ENCODE measurements around the gene TRIM72.

Gene TRIM72

DNA sequence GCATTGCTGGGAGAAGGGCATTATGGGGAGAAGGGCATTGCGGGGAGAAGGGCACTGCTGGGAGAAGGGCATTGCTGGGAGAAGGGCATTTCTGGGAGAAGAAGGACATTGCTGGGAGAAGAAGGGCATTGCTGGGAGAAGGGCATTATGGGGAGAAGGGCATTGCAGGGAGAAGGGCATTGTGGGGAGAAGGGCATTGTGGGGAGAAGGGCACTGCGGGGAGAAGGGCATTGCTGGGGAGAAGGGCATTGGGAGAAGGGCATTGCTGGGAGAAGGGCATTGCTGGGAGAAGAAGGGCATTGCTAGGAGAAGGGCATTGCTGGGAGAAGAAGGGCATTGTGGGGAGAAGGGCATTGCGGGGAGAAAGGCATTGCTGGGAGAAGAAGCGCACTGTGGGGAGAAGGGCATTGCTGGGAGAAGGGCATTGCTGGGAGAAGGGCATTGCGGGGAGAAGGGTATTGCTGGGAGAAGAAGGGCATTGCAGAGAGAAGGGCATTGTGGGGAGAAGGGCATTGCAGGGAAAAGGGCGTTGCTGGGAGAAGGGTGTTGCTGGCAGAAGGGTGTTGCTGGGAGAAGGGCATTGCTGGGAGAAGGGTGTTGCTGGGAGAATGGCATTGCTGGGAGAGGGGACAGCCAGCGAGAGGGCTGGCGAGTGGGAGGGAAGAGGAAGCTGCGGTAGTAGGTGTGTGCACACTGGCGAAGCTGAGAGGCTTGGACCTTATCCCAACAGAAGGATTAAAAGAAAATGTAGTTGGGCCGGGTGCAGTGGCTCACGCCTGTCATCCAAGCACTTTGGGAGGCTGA, 7.6 kb downstream of the TRIM72 start:
- Histone ChIP-seq H3K4me1 (ENCODE audit: low read length) (no peaks in the 10 kb centered on the region), H3K27ac (ENCODE audit: low read length) (no peak overlapping the region), H3K9ac (ENCODE audit: low read length) (no peak overlapping the region), H4K20me1 (ENCODE audit: insufficient read depth, low read length) (no peaks in the 10 kb centered on the region), H3K4me2 (ENCODE audit: low read length) (no peak overlapping the region), H2AFZ (ENCODE audit: low read depth, low read length) (no peak overlapping the region), H3K79me2 (ENCODE audit: low read length) (no peaks in the 10 kb centered on the region), H3K36me3 (replicated peaks; ENCODE audit: low read depth, low read length) (no peaks in the 10 kb centered on the region), H3K27me3 (ENCODE audit: low read depth, low read length) (no peaks in the 10 kb centered on the region), H3K9me3 (ENCODE audit: insufficient read depth, low read length) (no peaks in the 10 kb centered on the region), H3K4me3 (ENCODE audit: low read length) (no peak overlapping the region)
- no peak for TF ChIP-seq EZH2phosphoT487 (IDR thresholded peaks at IDR 0.05; ENCODE audit: low read depth)
- TF ChIP-seq, protein P1, sequence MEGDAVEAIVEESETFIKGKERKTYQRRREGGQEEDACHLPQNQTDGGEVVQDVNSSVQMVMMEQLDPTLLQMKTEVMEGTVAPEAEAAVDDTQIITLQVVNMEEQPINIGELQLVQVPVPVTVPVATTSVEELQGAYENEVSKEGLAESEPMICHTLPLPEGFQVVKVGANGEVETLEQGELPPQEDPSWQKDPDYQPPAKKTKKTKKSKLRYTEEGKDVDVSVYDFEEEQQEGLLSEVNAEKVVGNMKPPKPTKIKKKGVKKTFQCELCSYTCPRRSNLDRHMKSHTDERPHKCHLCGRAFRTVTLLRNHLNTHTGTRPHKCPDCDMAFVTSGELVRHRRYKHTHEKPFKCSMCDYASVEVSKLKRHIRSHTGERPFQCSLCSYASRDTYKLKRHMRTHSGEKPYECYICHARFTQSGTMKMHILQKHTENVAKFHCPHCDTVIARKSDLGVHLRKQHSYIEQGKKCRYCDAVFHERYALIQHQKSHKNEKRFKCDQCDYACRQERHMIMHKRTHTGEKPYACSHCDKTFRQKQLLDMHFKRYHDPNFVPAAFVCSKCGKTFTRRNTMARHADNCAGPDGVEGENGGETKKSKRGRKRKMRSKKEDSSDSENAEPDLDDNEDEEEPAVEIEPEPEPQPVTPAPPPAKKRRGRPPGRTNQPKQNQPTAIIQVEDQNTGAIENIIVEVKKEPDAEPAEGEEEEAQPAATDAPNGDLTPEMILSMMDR (IDR thresholded peaks at IDR 0.05; ENCODE audit: low read depth, low read length), result no peak

DNA sequence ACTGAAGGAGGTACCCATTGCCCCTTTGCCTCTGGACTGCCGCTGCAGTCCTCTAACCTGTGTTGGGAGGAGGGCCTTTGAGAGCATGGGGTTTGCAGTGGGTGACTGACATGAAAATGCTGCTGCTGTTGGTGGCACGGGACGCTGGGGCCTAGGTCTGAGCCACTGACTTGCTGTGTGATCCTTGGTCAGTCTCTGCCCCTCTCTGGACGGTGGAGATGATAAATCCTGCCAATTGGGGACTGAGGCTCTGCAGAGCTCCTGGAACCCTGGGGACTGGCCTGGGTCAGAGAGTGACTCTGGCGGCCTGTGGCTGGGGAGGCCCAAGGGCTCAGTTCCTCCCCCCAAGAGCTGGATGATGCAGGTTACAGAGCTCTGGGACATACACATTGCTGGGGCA, 9.1 kb downstream of the TRIM72 start:
- no peak overlapping the region for H2AFZ ChIP-seq (ENCODE audit: low read depth, low read length)
- H4K20me1 ChIP-seq (ENCODE audit: insufficient read depth, low read length), result no peaks in the 10 kb centered on the region
- H3K36me3 ChIP-seq (replicated peaks; ENCODE audit: low read depth, low read length), result no peaks in the 10 kb centered on the region
- no peak overlapping the region for H3K9ac ChIP-seq (ENCODE audit: low read length)
- no peak overlapping the region for H3K4me3 ChIP-seq (ENCODE audit: low read length)
- no peaks in the 10 kb centered on the region for H3K79me2 ChIP-seq (ENCODE audit: low read length)
- no peaks in the 10 kb centered on the region for H3K4me1 ChIP-seq (ENCODE audit: low read length)
- no peaks in the 10 kb centered on the region for H3K27me3 ChIP-seq (ENCODE audit: low read depth, low read length)
- H3K4me2 ChIP-seq (ENCODE audit: low read length), result no peak overlapping the region
- no peaks in the 10 kb centered on the region for H3K9me3 ChIP-seq (ENCODE audit: insufficient read depth, low read length)
- TF ChIP-seq, protein P1 (IDR thresholded peaks at IDR 0.05; ENCODE audit: low read depth, low read length), result no peak
- TF ChIP-seq EZH2phosphoT487 (IDR thresholded peaks at IDR 0.05; ENCODE audit: low read depth), result no peak
- H3K27ac ChIP-seq (ENCODE audit: low read length), result no peak overlapping the region

DNA sequence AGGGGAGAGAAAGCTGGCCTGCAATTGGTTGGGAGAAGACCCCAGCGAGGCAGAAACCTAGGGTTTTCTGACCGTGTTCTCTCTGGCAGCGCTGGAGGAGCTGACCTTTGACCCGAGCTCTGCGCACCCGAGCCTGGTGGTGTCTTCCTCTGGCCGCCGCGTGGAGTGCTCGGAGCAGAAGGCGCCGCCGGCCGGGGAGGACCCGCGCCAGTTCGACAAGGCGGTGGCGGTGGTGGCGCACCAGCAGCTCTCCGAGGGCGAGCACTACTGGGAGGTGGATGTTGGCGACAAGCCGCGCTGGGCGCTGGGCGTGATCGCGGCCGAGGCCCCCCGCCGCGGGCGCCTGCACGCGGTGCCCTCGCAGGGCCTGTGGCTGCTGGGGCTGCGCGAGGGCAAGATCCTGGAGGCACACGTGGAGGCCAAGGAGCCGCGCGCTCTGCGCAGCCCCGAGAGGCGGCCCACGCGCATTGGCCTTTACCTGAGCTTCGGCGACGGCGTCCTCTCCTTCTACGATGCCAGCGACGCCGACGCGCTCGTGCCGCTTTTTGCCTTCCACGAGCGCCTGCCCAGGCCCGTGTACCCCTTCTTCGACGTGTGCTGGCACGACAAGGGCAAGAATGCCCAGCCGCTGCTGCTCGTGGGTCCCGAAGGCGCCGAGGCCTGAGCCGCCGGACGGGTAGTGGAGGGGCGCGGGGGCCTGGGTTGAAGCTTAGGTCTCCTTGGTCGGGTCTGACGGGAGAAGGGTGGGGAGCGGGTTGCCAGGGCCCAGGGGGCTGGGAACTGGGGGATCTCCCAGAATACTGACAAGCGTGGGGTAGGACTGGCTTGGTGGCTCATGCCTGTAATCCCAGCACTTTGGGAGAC, 10.4 kb downstream of the TRIM72 start:
- no peaks in the 10 kb centered on the region for H3K9me3 ChIP-seq (ENCODE audit: insufficient read depth, low read length)
- H3K27ac ChIP-seq (ENCODE audit: low read length), result no peak overlapping the region
- H3K4me2 ChIP-seq (ENCODE audit: low read length), result no peak overlapping the region
- no peak overlapping the region for H3K4me3 ChIP-seq (ENCODE audit: low read length)
- no peaks in the 10 kb centered on the region for H3K4me1 ChIP-seq (ENCODE audit: low read length)
- TF ChIP-seq, protein P1 (IDR thresholded peaks at IDR 0.05; ENCODE audit: low read depth, low read length), result no peak
- no peak for TF ChIP-seq EZH2phosphoT487 (IDR thresholded peaks at IDR 0.05; ENCODE audit: low read depth)
- H3K9ac ChIP-seq (ENCODE audit: low read length), result no peak overlapping the region
- H3K27me3 ChIP-seq (ENCODE audit: low read depth, low read length), result no peaks in the 10 kb centered on the region
- H2AFZ ChIP-seq (ENCODE audit: low read depth, low read length), result no peak overlapping the region
- no peaks in the 10 kb centered on the region for H3K36me3 ChIP-seq (replicated peaks; ENCODE audit: low read depth, low read length)
- H4K20me1 ChIP-seq (ENCODE audit: insufficient read depth, low read length), result no peaks in the 10 kb centered on the region
- no peaks in the 10 kb centered on the region for H3K79me2 ChIP-seq (ENCODE audit: low read length)

DNA sequence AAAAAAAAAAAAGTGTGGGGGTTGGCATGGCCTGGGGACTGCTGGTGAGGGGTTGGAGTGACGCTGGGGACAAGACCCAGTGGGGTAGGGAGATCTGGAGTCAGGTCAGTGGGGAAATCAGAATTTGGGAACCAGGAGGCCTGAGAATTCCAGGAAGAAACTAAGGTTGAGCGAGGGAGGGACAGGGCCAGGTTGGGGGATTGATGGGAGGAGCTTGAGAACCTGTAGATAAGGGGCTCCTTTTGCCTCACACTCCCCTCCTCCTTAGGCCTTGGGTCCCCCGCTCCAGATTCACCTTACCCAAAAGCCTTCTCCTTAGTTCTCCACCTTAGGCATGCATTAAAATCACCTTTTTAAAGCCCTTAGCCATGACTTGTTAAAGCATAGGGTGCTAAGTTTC, 11.3 kb downstream of the TRIM72 start:
- no peak overlapping the region for H3K27ac ChIP-seq (ENCODE audit: low read length)
- no peak overlapping the region for H3K9ac ChIP-seq (ENCODE audit: low read length)
- H3K9me3 ChIP-seq (ENCODE audit: insufficient read depth, low read length), result no peaks in the 10 kb centered on the region
- no peaks in the 10 kb centered on the region for H3K79me2 ChIP-seq (ENCODE audit: low read length)
- H3K27me3 ChIP-seq (ENCODE audit: low read depth, low read length), result no peaks in the 10 kb centered on the region
- no peak overlapping the region for H3K4me2 ChIP-seq (ENCODE audit: low read length)
- no peaks in the 10 kb centered on the region for H3K4me1 ChIP-seq (ENCODE audit: low read length)
- no peaks in the 10 kb centered on the region for H4K20me1 ChIP-seq (ENCODE audit: insufficient read depth, low read length)
- H3K36me3 ChIP-seq (replicated peaks; ENCODE audit: low read depth, low read length), result no peaks in the 10 kb centered on the region
- no peak overlapping the region for H3K4me3 ChIP-seq (ENCODE audit: low read length)
- no peak for TF ChIP-seq EZH2phosphoT487 (IDR thresholded peaks at IDR 0.05; ENCODE audit: low read depth)
- TF ChIP-seq, protein P1 (IDR thresholded peaks at IDR 0.05; ENCODE audit: low read depth, low read length), result no peak
- no peak overlapping the region for H2AFZ ChIP-seq (ENCODE audit: low read depth, low read length)
